ENCODE data around the gene POPDC3.

DNA sequence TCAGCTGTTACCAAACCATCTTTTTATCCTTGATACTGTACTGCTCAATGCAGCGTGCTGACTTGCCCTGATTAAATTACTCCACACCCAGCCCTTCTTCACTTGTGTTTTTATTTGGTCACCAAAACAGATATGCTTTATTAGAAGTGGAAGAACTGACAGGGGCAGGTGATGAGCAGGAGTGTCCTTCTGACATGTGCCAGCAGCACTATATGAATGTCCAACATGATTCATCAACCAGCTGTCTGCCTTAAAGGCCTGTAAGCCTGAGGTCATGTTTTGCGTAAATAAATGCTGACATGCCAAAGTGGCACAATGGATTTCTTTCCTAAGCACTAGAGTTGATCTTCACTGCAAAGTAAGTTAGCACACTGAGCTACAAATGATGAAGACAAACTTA is 15.4 kb downstream of the POPDC3 start:
- TF ChIP-seq, protein P1, sequence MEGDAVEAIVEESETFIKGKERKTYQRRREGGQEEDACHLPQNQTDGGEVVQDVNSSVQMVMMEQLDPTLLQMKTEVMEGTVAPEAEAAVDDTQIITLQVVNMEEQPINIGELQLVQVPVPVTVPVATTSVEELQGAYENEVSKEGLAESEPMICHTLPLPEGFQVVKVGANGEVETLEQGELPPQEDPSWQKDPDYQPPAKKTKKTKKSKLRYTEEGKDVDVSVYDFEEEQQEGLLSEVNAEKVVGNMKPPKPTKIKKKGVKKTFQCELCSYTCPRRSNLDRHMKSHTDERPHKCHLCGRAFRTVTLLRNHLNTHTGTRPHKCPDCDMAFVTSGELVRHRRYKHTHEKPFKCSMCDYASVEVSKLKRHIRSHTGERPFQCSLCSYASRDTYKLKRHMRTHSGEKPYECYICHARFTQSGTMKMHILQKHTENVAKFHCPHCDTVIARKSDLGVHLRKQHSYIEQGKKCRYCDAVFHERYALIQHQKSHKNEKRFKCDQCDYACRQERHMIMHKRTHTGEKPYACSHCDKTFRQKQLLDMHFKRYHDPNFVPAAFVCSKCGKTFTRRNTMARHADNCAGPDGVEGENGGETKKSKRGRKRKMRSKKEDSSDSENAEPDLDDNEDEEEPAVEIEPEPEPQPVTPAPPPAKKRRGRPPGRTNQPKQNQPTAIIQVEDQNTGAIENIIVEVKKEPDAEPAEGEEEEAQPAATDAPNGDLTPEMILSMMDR (IDR thresholded peaks at IDR 0.05) = no peak
- TF ChIP-seq POLR2A (IDR thresholded peaks at IDR 0.05) = no peak

Measured in body of pancreas (tissue), 4 donors.